Measurements from ENCODE around the gene WASF1.

- TF ChIP-seq CTCF (IDR thresholded peaks at IDR 0.05), result no peak
- TF ChIP-seq POLR2A (IDR thresholded peaks at IDR 0.05), result no peak
Measured at GRCh38 chr6:110211753-110212152, 32.3 kb upstream of the WASF1 start.

All from Peyer's patch (tissue), 4 donors.